ENCODE data around the gene TFAP2C.
"Not testable (repeated sequence)": the region's sequence is repeated elsewhere in the genome, so short reads cannot be mapped to it uniquely, and the experiment has no call there.

The TFAP2C gene

DNA sequence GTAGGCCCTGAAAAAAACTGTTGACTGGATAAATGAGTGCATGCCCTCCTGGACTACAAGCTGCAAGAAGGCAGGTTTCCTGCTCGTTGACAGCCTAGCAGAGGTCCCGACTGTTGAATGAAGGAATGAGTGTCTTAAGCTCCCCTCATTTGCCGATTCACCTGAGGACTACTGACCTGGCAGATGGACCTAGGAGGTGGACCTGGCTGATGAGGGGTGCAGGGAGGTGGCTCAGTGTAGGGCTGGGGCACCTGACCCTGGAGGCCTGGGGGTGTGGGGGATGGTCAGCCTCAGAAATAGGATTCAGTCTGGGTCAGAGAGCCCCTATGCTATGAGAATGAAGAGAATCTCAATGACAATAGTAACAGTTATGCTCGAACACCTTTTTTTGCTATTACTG lies 11.6 kb upstream of the TFAP2C start:
- DNase-seq: no peak

DNA sequence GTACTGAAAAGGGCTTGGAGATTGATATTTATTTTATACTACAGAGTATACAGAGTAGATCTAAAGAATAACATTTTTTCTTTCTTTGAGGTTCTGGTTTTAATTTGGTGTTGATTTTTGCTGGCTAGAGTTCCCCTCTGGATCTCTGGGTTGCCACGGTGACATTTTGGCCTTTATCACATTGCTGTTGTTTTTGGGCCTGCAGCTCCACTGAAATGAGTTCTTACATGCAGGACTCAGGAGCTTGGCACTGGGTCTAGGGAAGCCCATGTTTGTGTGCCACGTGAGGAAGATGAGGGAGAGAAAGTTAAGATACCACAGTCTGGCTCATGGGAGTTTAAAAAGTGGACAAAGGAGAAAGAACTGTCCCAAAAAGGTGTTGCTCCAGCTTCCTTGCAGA lies 7.4 kb upstream of the TFAP2C start:
- DNase-seq: no peak

DNA sequence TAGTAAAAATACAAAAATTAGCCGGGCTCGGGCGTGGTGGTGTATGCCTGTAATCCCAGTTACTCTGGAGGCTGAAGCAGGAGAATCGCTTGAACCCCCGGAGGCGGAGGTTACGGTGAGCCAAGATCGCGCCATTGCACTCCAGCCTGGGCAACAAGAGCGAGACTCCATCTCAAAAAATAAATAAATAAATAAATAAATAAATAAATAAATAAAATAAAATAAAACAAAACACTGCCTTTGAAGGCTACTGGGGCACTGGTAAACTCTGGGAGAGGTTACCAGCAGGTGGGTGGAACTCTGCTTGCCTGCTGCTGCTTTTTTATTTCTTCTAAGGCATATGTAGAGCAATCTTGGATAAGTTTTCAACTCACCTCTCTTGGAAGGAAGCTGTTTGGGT lies 5.2 kb upstream of the TFAP2C start:
- not testable (repeated sequence) for DNase-seq

DNA sequence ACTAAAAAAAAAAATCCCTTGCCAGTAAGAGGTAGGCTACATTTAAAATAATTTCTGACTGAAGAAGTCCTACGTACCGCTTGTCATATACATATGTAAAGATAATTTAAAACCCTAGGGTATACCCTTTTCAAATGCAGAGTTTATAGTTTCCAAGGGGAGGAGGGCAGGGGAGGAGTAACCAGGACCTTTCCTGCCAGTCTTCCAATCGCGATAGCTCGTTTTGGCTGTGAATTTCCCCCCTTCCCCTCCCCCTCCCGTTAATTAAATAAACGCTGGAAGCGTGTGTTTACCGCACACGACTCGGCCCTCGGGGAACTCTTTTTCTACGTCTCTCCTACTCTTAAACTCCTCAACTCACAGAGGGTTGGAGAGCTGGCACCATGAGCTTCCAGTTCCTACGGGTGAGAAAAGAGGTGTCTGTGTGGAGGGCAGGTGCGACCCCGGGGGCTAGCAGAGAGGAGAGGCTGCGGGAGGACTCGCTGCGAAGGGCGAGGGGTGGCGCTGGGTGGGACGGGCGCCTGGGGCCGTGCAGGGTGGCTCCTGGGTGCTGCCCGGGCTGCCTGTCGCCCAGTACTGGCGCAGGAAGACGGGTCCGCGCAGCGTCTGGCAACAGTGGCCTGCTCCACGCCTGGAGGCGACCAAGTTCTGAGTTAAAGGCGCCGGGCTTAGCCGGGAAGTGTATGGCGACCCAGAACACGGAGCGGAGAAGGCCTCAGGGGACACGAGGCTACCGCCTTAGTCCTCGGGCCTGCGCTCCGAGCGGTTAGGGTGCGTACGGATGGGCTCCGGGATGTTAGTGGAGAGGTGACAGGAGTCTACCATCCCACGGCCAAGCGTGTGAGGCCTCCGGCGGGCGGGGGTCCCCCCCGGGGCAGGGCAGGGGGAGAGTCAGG lies 4.1 kb upstream of the TFAP2C start:
- no peak for DNase-seq

DNA sequence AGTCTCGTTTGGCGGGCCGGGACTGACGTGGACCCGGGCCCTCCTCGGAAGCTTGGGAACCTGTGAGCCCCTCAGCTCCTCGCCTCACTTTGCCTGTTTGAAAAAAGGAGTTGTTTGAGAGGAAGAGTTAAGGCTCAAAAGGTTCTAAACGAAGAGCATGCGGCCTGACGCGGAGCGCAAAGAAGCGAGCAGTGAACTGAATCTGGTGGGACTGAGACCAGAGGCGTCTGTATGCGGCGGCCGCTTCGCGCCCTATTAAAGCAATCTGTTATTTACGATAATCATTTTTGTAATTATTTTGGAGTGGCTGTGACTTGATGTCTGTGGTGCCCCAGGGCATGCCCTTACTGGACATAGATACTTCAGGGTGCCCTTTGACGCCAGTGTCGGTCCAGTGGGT lies 3.3 kb upstream of the TFAP2C start:
- no peak for DNase-seq

DNA sequence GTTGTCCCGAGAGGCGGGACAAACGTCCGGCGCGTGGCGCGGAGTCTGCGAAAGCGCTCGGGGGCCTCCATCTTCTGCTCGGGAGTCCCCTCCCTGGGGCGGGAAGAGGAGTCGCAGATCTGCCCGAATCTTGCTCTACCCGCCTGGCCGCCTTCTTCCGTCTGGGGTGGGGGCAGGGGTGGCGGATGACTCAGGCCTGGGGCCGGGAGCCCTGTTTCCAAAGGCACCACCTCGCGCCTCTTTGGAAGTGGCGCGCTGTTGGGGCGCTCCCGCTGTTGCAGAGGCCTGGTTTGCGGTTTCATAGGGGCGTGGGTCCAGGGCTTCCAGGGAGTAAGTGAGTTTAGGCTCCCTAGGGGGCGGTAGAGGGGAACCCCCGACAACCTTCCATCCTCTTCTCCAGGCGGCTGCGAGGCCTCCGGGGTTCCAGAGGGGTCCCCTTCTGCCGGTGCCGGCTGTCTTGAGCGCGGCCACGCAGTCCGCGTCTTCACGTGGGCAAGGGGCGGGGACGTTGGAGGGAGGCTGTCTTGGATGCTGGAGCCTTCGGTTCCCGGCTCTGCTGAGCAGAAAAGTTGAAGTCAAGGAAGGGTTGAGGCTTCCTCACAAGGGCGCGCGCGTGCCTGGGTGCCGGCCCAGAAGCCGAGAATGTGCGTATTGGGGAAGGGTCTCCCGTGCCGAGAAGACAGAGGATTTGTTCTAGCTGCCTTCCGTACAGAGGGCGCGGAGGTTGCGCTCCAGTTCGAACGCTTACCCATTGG lies 2.6 kb upstream of the TFAP2C start:
- peak; percentile 61 for DNase-seq

DNA sequence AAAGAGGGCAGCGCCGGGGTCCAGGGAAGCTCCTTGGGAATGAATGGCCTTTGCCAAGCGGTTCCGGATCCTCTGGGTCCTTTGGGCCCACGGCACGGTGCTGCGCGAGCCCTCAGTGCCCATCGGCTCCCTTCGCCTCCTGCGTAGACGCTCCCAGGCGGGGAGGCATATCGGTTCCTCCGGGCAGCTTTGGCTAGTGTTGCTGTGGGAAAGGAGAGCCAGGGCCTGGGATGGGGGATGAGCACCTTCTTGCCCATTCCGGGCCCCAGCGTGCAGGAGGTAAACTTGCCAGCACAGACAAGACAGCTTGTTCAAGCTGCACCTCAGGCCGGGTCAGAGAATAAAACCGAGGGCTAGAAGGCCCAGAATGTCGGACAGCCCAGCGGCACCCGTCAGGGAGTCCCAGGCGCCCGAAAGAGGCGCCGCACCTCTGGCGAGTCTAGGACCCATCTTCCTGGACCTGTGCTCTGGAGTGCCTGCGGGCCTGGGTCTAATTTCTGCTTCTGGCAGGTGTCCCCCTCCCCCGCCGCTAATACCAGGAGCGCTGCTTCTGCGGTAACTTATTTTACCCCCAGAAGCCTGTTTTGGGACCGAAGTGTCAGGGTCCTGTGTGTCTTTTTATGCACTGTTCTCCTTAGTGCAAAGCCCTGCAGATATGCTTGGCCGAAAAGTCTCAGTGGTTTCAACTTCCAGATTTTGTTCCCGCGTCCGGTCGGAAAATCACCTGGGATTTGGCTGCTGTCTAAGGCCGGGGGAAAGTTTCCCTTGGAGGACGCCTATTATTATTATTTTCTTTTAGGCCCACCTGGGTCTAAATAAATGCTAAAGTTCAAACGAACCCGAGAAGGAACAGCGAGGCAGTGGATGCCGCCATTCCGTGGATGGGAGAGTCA lies 1.7 kb upstream of the TFAP2C start:
- no peak for DNase-seq

DNA sequence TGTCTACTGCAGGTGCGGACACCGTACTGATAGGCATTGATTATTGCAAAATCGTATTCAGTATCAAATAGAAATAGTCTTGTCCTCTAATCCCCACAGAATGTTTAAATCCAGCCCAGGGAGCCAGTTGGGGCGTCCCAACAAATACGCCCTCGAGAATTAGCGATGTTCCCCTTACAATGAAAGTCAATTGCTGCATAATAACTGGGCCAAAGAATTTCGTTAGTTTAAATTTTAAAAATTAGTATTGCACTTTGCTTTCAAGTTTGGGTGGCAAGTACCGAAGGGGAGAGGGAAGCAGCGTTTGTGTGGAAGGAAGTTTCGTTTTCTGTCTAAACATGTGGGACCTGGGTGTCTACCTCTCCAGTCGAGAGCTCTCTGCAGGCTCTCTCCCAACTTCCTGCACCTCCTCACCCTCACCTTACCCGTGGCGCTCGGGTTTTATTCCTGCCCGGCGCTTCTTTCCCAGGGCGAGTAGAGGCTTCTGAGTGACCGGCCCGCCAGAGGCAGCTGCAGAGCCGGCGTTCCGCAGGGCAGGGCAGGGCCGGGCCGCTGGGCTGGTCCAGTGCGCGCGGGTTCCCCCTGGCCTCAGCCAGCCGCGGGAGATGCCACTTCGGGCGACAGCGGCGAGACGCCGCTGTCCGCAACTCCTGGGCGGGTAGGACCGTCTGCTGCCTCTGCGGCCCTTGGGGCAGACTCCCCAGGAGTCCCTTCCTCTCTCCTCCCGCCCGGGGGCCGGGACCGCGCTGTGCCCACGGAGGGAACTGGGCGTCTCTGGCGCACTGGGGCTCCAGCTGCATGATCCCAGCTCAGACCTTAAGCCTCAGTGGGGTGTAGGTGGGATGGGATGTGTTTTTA lies 862 bp upstream of the TFAP2C start:
- no peak for DNase-seq

DNA sequence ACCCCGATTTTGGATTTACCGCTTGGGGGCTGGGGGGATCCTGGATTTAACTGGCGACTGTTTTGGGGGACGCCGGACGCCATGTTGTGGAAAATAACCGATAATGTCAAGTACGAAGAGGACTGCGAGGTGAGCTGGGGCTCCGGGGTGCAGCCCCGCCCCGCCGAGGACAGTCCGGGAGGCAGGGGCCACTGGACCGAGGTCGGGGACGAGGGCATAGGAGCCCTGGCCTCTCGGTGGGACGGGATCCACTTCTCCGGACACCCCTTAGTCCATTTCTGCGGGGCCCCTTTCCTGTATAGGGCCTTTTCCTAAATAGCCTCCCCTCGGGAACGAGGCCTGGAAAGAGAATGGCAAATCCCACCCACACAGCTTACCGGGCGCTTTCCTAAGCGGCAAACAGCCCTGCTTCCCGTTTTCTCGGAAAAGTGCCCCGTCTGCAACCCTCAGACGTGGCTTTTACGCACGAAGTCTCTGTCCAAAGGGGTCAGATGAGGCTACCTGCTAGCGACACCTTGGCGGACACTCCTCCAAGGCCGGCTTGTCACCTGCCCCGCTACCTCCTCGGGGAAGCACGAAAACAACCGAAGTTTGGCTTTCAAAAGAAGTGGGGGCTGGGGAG lies 469 bp downstream of the TFAP2C start:
- DNase-seq: no peak

DNA sequence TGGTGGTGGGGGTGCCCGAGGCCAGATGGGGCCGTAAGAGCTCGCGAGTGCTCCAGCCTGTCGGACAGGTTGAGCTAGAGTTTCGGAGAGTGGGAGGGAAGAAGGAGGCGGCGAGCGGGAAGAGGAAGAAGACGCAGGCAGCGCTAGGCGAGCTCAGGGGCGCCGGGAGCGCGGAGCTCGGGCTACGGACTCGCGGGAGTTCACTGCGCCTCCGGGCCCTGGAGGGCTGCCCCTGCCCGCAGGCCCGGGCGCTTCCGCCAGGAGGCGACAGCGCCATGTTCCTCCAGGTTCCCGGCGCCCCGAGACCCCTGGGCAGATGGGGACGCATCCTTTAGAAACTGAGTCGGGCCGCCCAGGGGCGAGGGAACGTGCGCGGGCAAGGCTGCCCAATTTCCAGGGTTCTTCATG lies 984 bp downstream of the TFAP2C start:
- DNase-seq: peak; percentile 83

DNA sequence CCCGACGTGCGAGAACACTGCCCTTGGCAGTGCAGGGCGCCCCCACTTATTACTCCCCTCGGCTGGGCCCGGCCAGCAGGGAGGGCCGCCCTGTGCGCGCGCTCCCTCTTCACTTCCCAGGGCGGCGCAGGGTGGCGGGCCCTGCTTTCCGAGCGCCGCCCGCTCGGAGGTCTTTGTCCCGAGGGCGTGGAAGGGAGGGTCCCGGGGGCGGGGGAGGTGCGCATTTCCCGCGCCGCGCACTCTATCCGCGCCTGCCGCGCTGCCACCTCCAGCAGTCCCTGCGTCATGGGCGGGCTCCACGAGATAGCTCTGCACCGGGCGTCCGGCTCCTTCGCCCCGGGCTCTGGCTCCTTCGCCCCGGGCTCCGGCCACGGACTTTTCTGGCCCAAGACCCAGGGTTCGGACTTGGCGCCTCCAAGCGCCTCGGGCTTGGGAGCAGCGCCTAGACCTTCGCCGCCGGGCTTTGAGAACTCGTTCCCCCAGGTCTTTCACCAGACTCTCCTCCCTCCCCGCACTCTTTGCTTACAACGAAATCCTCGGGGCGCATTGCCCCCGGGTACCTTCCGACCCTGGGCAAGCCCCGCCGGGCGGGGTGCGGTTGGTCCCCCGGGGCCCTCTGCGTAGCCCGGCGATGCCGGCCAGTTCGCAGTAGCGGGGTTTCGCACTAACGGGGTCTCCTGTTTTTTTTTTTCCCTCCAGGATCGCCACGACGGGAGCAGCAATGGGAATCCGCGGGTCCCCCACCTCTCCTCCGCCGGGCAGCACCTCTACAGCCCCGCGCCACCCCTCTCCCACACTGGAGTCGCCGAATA lies 1.6 kb downstream of the TFAP2C start:
- peak; percentile 61 for DNase-seq

DNA sequence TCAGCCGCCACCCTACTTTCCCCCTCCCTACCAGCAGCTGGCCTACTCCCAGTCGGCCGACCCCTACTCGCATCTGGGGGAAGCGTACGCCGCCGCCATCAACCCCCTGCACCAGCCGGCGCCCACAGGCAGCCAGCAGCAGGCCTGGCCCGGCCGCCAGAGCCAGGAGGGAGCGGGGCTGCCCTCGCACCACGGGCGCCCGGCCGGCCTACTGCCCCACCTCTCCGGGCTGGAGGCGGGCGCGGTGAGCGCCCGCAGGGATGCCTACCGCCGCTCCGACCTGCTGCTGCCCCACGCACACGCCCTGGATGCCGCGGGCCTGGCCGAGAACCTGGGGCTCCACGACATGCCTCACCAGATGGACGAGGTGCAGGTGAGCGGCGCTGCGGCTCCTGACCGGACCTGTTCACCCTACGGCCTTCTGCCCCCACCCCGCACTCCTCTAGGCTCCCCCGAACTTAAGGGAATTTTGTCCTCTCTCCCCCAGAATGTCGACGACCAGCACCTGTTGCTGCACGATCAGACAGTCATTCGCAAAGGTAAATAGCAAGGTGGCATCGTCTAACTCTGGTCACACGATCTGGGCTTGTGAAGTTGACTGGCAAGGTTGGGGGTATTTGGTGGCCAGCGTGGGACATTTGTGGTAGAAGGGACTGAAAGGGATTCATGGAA lies 2.3 kb downstream of the TFAP2C start:
- no peak for DNase-seq

DNA sequence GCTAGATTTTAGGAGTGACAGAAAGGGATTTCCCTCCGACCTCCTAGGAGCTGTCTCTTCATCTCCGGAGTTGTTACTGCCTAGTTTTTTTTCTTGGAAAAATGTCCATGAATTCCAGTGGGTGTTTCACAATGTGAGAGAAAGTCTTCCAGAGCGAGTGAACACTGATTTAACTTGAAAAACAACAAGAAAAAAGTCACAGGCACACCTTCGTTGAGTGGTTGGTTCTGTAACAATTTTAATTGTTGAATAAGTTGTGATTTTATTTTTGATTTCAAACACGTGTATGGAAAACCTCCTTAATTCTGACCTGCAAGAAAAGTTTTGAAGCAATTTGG lies 2.9 kb downstream of the TFAP2C start:
- DNase-seq: no peak

DNA sequence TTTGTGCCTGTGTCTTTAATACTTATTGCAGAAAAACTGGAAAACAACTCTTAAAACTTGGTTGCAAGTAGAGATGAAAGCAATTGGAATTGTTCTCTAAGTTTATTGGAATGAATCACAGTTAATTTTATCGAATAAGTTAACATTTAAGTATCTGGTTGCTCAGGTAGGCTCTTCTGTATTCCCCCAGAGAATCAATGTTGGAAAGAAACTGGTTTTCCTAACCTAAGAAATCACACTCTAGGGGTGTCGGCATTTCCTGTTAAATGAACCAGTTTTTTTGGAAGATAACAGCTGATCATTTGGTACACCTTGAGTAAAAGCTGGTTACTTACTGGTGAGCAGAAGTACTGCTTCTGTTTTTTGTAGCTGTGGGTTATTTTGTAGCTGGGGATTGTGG lies 5.2 kb downstream of the TFAP2C start:
- DNase-seq: no peak

DNA sequence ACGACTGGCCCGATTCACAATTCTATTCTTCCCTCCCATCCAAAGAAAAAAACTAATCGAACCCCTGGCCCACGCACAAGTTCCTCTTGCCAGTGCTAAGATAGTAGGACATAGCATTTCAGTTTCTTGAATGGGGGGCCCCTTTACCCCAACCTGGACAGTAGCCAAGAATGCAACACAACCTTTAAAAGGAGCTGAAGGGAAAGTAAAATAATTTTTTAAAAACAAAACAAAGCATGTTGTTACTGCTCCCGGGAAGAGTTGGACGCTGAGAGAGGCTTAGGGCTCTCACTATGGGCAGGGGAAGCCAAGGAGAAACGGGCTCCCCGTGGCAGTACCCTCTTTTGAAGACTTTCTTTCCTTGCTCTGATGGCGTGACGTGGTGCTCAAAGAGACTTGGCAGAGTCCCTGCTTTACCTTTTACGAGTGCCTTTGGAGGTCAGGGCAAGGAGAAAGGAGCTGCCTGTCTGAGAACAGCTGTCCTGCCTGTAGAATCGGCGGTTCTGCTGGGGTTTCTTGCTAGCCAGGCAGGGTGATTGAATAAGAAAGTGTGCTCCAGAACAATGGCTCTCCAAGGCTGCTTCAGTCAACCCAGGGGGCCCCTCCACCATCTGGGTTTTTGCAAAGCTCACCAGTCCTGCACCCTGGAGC lies 5.8 kb downstream of the TFAP2C start:
- DNase-seq: no peak

DNA sequence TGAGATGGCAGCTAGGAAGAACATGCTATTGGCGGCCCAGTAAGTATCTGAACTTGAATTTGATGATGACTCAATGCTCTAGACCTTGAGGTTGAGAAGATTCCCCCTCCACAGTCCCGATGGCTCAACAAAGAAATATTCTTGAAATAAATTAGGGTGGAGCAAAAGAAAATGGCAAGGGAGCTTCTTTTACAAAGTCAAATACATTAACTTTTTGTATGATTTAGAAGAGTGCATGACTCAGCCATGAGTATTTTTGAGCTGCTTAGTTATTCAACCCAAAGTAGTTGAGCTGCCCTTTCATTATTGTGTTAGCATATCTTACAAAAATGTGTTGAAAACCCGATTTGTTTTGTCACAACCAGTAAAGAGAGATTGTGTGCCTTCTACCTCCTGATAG lies 7.6 kb downstream of the TFAP2C start:
- peak; percentile 96 for DNase-seq

DNA sequence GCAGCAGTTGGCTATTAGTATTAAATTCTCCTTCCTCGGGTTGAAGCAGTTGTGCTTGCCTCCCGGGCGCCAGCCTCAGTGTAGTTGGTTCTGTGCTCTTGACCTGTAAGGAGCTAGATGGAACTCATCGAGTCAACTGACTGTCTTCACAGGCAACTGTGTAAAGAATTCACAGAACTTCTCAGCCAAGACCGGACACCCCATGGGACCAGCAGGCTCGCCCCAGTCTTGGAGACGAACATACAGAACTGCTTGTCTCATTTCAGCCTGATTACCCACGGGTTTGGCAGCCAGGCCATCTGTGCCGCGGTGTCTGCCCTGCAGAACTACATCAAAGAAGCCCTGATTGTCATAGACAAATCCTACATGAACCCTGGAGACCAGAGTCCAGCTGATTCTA lies 8.5 kb downstream of the TFAP2C start:
- DNase-seq: no peak

DNA sequence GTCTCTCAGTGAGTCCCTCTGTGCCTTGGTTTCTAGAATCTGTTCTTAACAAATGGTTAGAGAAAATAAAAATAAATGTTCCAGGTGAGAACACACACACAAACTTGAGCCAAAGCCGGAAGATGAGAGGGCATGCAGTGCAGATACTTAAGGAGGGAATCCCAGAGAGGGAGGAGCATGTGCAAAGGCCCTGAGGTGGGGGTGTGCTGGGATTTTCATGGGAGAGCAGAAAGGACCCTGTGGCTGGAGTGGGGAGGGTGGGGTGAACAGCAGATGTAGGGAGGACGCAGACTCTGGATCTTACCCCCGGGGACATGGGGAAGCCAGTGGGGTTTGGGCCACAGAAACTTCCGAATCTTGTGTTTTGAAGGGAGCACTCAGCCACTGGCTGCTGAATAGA lies 17.5 kb downstream of the TFAP2C start:
- no peak for DNase-seq

DNA sequence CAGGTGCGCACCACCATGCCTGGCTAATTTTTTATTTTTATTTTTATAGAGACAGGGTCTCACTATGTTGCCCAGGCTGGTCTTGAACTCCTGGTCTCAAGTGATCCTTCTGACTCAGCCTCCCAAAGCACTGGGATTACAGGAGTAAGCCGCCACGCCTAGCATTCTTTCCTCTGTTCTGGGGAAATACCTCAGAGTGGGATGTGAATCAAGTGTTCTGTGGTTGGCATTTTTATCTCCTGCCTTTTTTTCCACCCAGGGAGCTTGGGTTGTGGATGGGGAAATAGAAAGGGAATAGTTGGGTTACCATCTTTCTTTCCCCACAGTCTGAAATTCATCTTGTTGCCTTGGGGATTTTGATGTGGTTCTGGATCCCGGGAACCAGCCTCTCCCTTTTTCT lies 24.1 kb downstream of the TFAP2C start:
- no peak for DNase-seq

DNA sequence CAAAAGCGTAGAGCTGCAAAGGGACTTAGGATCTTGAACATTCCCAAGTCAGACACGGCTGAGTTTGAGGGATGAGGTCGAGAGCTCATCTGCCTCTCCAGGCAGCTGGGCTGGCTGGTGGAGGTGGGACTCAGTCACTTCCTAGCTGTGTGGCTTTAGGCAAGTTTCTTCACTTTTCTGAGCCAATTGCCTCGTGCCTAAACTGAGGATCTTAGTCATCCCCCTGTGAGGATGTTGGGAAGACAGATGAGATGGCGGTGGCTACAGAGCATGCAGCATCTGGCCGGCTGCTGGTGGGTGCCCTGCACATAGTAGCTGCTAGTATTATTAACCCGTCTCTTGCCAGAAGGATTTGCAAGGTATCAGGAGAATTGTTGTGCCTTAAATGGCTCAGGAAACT lies 27.5 kb downstream of the TFAP2C start:
- no peak for DNase-seq
